NCI-H748 (cell line): ENCODE results near the gene DYNAP.

Experiments used
- DNase-seq: peaks from one replicate; lab custom pipeline; 2025; ENCODE audit not compliant: unreplicated experiment; lab: John Stamatoyannopoulos, UW

Gene DYNAP

DNA sequence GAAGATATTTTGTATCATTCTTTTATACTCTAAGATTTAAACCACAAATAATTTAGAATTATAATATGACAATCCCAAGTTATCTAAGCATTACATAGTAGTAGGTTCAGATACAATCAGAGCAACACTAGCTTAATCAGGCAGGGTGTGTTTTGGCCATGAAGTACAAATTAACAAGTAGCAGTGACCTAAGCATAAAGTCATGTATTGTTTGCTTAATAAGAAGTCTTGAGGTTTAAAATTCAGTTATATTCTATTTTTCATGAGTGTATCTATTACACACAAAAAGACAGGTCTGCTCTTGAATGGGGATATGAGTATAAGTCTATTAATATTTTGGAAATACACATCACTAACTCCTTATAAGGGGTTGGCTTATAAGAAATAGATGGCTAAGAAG is 39.9 kb downstream of the DYNAP start:
- DNase-seq, result no peak

DNA sequence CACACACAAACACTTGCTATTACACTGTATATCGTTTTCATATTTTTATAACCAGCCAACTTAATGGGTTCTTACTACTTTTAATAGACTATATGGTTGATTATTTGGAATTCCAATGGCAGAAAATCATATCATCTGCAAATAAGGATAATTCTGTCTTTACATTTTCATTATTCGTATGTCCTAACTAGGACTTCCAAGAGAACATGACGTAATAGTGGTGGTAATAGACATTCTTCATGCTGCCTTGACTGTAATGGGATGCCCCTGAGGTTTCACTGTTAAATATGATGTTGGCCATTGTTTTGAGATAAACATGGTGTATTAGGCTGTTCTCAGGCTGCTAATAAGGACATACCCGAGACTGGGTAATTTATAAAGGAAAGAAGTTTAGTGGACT is 45.2 kb downstream of the DYNAP start:
- DNase-seq, result no peak

DNA sequence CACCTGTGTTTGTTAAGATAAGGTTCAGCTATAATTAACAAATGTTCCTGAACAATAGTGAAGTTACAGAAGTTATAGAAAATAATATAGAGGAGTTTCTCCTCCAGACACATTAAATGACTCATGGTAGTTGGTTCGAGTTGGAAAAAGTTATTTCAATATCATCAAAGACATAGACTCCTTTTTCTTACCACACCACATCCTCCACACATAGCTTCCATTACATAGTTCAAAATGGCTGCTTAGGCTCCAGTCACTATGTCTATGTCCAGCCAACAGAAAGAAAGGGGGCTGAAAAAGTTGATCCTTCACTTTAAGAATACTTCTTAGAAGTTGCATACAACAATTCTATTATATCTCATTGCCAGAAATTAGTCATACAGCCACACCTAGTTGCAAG is 50.7 kb downstream of the DYNAP start:
- no peak for DNase-seq

DNA sequence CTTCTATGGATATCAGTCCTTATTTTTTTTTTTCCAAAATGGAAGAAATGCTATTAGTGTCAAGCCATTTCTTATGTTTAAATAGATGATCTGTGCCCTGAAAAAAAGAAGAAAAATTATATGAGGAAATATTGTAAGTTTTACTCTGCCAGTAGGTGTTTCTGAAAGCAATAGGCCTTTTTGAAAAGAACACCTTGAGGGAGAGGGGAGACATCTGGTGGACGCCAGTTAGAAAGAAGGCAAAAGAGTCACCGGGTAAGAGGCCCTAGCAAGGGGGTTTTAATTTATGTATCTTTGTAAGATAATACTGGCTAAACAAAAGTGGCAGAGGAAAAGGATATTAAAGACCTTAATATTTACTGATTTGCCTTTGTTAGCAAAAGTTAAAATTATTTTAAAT is 56.1 kb downstream of the DYNAP start:
- peak; percentile 11 for DNase-seq
